ENCODE data around the gene ZC3H18. TPM values are rescaled to one million over a fixed set of nuclear protein-coding genes. Genes with fewer than 3 reads are reported as not detected.

ZC3H18 gene
- total and polyA plus RNA-seq, 2 experiments from 2014 or later: 26.8 to 26.9 TPM

DNA sequence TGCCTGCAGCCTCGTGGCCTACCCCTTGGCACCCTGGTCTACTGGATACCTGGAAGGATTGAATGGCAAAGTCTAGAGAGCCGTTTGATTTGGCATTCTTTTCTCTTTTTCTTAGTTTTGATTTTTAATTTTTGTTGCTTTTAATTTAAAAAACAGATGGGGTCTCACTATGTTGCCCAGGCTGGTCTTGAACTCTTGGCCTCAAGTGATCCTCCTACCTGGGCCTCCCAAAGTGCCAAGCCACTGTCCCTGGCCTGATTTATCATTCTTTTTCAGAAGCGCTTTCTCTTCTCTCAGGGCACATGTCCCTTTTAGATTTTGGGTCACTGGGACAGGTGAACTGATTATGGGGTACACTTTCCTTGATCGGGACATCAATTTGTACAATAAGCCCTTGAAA lies 10.8 kb downstream of the ZC3H18 start:
- H3K4me1 ChIP-seq (ENCODE audit: low read depth): no peaks in the 10 kb centered on the region
- TF ChIP-seq, protein P1, sequence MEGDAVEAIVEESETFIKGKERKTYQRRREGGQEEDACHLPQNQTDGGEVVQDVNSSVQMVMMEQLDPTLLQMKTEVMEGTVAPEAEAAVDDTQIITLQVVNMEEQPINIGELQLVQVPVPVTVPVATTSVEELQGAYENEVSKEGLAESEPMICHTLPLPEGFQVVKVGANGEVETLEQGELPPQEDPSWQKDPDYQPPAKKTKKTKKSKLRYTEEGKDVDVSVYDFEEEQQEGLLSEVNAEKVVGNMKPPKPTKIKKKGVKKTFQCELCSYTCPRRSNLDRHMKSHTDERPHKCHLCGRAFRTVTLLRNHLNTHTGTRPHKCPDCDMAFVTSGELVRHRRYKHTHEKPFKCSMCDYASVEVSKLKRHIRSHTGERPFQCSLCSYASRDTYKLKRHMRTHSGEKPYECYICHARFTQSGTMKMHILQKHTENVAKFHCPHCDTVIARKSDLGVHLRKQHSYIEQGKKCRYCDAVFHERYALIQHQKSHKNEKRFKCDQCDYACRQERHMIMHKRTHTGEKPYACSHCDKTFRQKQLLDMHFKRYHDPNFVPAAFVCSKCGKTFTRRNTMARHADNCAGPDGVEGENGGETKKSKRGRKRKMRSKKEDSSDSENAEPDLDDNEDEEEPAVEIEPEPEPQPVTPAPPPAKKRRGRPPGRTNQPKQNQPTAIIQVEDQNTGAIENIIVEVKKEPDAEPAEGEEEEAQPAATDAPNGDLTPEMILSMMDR (IDR thresholded peaks at IDR 0.05; ENCODE audit: low read depth, low read length): no peak
- no peaks in the 10 kb centered on the region for H3K27me3 ChIP-seq
- peaks cover 2% of the 10 kb centered on the region for H3K36me3 ChIP-seq
- H3K9me3 ChIP-seq (ENCODE audit: low read depth): no peaks in the 10 kb centered on the region
- H3K4me3 ChIP-seq: no peak overlapping the region
- no peak for DNase-seq (ENCODE audit: low read depth in 1 of 2, low spot score in 1 of 2)
- H3K27ac ChIP-seq: no peak overlapping the region

- no peaks in the 10 kb centered on the region for H3K9me3 ChIP-seq (ENCODE audit: low read depth)
- H3K4me3 ChIP-seq: no peak overlapping the region
- H3K4me1 ChIP-seq (ENCODE audit: low read depth): no peaks in the 10 kb centered on the region
- TF ChIP-seq, protein P1 (IDR thresholded peaks at IDR 0.05; ENCODE audit: low read depth, low read length): no peak
- H3K27me3 ChIP-seq: no peaks in the 10 kb centered on the region
- H3K27ac ChIP-seq: no peak overlapping the region
- peaks cover 17% of the 10 kb centered on the region for H3K36me3 ChIP-seq
- DNase-seq (ENCODE audit: low read depth in 1 of 2, low spot score in 1 of 2): no peak
These were observed 12.8 kb downstream of the ZC3H18 start for GRCh38 chr16:88582912-88583575.

GRCh38 chr16:88584676-88585075 lies 14.5 kb downstream of the ZC3H18 start:
- Histone ChIP-seq H3K27me3 (no peaks in the 10 kb centered on the region), H3K4me1 (ENCODE audit: low read depth) (no peaks in the 10 kb centered on the region), H3K36me3 (peaks cover 25% of the 10 kb centered on the region), H3K4me3 (no peak overlapping the region), H3K9me3 (ENCODE audit: low read depth) (no peaks in the 10 kb centered on the region), H3K27ac (no peak overlapping the region)
- TF ChIP-seq, protein P1 (IDR thresholded peaks at IDR 0.05; ENCODE audit: low read depth, low read length): no peak
- DNase-seq (ENCODE audit: low read depth in 1 of 2, low spot score in 1 of 2): no peak

DNA sequence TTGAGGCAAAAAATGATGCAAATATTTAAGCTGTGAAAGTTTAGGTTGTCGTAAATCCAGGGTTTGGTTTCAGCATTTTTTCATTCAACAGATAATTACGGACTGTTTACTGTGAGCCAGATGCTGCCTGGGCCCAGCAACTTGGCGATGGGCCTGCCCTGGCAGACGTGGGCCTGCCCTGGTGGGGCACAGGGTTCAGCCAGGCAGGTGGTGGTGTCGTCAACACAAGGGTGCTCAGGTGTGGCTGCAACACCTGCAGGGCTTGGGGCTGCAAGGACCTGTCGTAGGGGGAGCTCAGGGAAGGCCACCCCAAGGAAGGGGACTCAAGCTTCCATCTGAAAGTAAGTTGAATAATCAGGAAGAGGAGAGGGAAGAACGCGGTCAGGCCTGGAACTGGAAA lies 15.1 kb downstream of the ZC3H18 start:
- no peaks in the 10 kb centered on the region for H3K27me3 ChIP-seq
- no peaks in the 10 kb centered on the region for H3K9me3 ChIP-seq (ENCODE audit: low read depth)
- H3K4me3 ChIP-seq: no peak overlapping the region
- no peak overlapping the region for H3K27ac ChIP-seq
- no peak for DNase-seq (ENCODE audit: low read depth in 1 of 2, low spot score in 1 of 2)
- H3K4me1 ChIP-seq (ENCODE audit: low read depth): no peaks in the 10 kb centered on the region
- TF ChIP-seq, protein P1 (IDR thresholded peaks at IDR 0.05; ENCODE audit: low read depth, low read length): no peak
- peaks cover 31% of the 10 kb centered on the region for H3K36me3 ChIP-seq

DNA sequence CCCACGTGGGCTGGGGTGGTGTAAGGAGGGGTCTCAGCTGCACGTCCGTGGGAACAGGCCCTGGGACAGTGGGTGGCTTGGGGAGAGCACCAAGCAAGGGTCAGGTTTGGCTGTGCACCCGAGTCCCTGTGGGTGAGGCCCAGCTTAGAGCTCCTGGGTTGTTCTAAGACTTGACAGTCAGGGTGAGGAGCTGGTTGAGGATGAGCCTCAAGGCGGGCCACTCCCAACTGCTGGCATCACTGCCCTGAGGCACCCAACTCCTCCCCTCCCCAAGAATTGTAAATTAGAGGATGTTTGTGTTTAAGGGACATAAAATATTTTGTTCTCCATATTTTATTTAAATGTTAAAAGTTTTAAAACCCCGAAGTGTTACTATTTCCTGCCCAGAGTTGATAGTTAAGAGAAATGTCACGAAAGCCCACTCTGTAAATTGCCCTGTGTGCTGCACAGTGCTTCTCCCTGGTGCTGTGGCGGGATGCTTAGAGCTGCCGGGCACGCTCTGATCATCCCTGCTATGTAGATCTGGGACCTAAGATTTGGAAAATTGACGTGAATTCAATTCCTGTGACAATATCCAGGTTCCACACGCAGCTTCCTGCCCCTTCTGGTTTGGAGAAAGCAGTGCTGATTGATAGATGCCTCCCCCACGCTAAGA lies 15.9 kb downstream of the ZC3H18 start:
- TF ChIP-seq, protein P1 (IDR thresholded peaks at IDR 0.05; ENCODE audit: low read depth, low read length): no peak
- H3K27me3 ChIP-seq: no peaks in the 10 kb centered on the region
- no peak for DNase-seq (ENCODE audit: low read depth in 1 of 2, low spot score in 1 of 2)
- H3K36me3 ChIP-seq: peaks cover 31% of the 10 kb centered on the region
- H3K4me1 ChIP-seq (ENCODE audit: low read depth): no peaks in the 10 kb centered on the region
- no peak overlapping the region for H3K4me3 ChIP-seq
- H3K9me3 ChIP-seq (ENCODE audit: low read depth): no peaks in the 10 kb centered on the region
- no peak overlapping the region for H3K27ac ChIP-seq

All from cardiac muscle cell (in vitro differentiated cells and primary cell).